Sigmoid colon (tissue), 4 donors: ENCODE data around the gene PCSK5.

ENCODE experiments used
- CTCF ChIP-seq, 4 experiments: fragments of 450-650 bp in 3 of 4; fragments of 200-600 bp in 1 of 4; IDR thresholded peaks; one replicate each; pipeline ENCODE4 v1.5.1; 2016 to 2019; ENCODE audit warnings: antibody characterized with exemption in 4 of 4, mild to moderate bottlenecking in 3 of 4, moderate library complexity in 2 of 4
- EP300 ChIP-seq, 4 donors: sonication (generic); formaldehyde crosslinking; IDR thresholded peaks; one replicate each; pipeline ENCODE4 v1.6.1; 2017; ENCODE audit warnings: antibody characterized with exemption in 4 of 4
- POLR2AphosphoS5 ChIP-seq, 4 donors: sonication (generic); formaldehyde crosslinking; IDR thresholded peaks; one replicate each; pipeline ENCODE4 v1.6.1; 2017; ENCODE audit warnings: antibody characterized with exemption in 4 of 4

GRCh38 chr9:76115982-76116646 is 225.6 kb downstream of the PCSK5 start:
- TF ChIP-seq EP300 (IDR thresholded peaks at IDR 0.05) (no peak), CTCF (IDR thresholded peaks at IDR 0.05) (no peak), POLR2AphosphoS5 (IDR thresholded peaks at IDR 0.05) (no peak)
